HuH-7 (cell line): ENCODE results near the gene DDX20.
"Not testable (repeated sequence)": the region's sequence is repeated elsewhere in the genome, so short reads cannot be mapped to it uniquely, and the experiment has no call there.

Experiments
- DNase-seq: peaks from one replicate; pipeline ENCODE4 v3.0.0; 2011; ENCODE audit warnings: low spot score

DDX20 gene

DNA sequence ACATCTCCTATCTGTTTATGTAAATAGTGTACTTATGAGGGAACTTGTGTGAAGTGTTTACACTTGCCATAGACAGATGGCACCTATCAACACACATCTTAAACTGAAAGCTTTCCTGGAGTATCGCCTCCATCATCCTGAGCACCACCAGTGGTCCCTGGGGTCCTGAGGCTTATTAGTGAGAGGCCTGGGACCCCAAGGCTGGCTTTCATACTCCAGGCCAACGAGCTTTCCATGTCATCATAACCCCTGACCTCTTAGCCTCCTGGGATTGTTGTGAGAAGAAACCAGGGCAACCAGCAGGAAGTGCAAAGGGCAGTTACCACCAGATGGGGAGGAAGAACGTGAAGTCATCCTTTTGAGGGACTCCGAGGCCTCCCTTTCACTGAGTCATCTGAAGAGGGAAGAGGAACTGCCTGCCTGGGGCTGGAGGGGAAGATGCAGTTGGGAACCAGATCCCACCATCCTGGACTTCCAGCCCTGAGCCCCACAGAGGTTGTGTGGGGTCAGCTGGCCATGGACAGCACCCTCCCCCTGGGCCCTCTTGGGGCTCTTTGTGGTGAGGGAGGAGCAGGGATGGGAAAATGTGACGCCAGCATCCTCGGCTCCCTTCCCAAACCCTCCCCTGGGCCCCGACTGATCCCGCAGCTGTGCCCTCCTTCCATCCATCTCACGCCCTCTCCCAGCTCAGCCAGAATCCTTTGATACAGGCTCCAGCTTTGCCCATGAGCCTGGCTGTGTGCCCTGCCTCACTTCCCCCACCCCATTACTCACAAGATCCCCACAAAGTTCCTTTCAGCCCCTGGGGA is 22.3 kb upstream of the DDX20 start:
- peak; percentile 37 for DNase-seq

- DNase-seq: no peak
Measured at GRCh38 chr1:111733992-111734341, 21.7 kb upstream of the DDX20 start.

- no peak for DNase-seq
Measured at GRCh38 chr1:111734426-111734825, 21.3 kb upstream of the DDX20 start.

GRCh38 chr1:111734856-111735255 is 20.8 kb upstream of the DDX20 start:
- DNase-seq: no peak

DNA sequence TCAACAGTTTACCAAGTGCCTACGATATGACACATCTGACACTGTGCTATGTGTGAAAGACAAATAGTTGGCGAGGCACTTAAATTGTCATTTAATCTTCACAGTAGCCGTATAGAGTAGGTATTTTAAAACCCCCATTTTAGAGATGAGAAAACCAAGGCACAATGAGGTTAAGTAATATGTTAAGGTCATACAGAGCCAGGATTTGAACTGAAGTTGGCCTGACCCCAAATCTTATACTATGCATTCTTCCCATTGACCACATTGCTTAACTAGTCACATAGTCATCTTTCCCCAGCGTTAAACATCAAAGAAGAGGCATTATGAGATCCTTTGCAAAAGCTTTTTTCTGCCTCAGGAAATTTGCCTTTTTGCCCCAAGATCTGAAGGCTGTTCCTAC is 20.4 kb upstream of the DDX20 start:
- DNase-seq: no peak

- no peak for DNase-seq
Measured at GRCh38 chr1:111735858-111736544, 19.7 kb upstream of the DDX20 start.

GRCh38 chr1:111736548-111737215 is 19.0 kb upstream of the DDX20 start:
- DNase-seq: no peak

DNA sequence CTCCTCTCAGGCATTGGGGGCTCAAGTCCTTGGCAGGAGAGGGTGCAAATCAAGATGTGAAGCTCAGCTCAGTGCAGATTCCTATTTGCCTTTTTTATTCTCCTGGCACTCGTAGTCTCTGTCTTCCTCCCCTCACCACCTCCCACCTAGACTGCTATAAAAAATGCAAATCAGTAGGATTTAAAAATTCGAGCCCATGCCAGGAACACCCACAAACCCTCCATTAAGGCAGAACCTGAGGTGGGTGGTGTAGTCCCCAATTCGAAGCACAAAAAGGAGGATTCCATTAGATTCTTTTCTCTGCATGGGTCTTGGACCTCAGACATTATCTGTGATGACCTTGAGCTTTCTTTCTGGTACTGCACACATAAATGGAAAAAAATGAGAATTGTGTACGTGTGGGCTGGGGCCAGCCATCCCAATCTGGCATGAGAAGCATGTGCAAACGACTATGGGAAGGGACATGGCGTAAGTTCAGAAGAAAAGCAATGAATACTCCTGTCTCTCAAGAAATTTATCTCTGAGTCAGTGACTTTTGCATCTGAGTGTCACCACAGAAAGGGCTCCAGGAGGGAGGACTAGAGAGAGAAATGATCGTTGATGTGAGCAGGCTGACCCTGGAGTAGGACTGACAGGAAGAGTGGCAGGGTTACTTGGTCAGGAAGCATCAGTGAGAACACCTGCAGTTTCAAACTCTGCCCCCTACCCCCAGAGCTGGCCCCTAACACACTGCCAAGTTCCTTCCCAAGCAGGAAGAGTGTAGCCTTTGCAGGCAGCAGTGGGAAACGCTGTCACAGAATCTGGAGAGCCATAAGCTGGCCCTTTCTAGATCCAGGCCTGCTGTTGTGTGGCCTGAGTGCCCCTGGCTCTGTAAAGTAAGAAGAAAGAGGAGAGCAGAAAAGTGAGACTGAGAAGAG is 18.2 kb upstream of the DDX20 start:
- DNase-seq: no peak

DNA sequence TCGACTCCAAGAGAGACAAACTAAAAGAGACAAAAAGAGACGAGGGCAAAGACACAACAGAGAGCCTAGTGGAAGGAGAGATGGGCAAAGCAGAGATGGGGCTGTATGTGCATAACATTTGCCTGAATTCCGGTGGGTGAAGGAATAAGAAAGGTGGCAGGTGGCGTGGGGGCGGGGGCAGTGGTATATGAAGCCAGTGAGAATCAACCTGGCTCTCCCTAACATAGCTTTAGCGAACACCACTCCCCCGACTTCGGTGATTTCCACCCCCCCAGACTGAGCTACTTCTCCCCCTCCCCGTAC is 17.6 kb upstream of the DDX20 start:
- DNase-seq: no peak

DNA sequence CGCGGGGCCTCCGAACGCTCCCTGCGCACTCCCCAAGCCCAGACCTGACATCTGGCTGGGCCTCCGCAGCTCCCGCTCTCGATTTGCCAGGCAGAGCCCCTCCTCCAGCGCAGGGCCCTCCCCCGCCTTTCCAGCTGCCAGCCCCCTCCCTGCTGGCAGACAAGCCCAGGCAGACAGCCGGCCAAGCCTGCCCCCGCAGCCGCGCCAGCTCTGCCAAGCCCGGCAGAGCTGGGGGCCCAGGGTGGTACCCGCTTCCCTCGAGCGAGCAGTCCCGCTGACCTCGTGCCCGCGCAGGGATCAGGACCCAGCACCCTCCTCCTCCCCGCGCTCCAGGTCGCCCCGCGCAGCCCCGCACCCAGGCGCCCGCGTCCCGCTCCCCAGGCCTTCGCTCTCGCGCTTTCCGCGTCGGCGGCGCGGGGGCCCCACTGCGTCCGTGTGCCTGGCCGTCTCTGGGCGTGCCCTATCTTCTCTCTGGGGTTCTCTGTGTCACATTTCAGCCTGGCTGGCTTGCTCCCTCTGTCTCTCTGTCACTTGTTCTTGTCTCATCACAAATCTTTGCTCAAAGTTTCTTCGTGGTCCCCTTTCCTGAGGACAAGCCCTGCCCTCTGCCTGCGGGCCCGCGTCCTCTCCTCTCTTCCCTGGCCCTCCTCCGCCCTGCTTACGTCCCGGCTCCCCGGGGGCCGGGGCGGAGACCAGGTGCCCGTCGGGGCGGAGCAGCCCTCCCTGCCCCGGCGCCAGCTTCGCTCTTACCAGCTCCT is 17.1 kb upstream of the DDX20 start:
- peak; percentile 44 for DNase-seq

GRCh38 chr1:111739194-111739924 is 16.3 kb upstream of the DDX20 start, which contains the start of gene INKA2:
INKA2 (minus strand) TSS chr1:111739395; CDS start chr1:111739242, 153 bp downstream.
- peak; percentile 90 for DNase-seq

GRCh38 chr1:111739925-111740765 is 15.6 kb upstream of the DDX20 start:
- DNase-seq: peak; percentile 68

DNA sequence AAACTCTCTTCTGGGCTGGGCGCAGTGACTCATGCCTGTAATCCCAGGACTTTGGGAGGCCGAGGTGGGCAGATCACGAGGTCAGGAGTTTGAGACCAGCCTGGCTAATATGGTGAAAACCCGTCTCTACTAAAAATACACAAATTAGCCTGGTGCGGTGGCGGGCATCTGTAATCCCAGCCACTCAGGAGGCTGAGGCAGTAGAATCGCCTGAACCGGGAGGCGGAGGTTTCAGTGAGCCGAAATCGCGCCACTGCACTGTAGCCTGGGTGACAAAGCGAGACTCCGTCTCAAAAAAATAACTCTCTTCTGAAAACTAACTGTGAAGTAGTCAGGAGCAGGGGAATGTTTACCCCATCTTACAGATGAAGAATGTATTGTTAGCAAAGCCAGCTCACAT is 13.4 kb upstream of the DDX20 start:
- not testable (repeated sequence) for DNase-seq

GRCh38 chr1:111742938-111743549 is 12.7 kb upstream of the DDX20 start:
- DNase-seq: no peak

DNA sequence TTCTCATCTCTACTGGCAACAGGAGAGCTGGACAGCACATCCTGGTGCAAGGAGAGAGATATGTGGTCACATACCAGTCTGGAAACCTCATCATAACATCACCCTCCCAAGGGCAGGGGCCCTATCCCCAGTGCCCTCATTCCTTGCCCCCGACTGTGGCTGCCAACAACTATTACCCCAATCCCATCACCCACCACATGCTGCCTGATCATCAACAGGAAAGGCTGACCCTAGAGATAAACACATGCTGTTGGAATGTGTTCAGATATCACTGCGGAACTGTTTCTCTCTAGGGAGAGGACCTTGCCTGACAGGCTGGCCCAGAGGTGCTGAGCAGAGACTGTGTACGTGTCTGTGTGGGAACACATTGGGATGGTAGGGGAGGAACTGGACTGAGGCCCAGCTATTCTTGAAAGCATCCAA is 12.0 kb upstream of the DDX20 start:
- DNase-seq: no peak

DNA sequence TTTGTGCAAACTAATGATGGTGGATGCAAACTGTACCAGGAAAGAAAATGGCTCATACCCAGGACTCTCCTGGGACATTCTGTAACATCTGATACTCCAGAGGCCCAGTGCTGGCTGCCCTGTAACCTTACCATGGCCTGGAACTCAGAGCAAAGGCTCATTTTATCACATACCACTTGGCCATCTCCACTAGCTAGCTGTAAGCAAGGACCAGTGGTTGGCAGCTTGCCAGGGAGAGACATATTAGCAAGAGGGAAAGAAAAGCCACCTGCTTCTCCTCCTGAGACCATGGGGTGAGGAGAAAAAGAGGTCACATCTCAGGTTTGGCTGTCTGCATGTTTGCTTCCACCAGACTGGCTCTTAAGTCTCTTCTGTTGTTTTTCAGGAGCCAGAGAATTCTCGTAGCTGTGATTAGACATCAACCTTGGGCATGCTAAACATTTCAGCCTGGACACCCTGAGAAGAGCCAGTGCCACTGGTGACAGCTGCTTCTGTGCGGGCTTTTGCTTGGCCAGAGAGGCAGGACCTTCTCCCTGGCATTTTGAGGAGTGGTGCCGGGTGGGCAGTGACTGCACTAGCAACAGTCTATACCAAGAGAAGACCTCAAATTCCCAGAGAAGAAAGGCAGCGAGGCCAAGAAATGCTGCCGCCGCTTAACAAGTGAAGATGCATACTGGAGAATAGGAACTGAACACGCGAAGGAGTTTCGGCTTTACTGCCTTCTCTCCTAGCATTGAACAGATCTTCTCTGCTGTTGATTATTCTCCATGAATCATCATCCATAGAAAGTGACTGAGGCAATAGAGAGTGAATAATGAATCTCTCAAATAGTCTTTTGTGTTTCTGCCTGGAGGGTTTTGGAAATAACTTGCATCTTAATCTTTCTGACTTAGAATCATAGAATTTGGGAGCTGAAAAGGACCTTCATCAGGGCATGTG is 9.8 kb upstream of the DDX20 start:
- no peak for DNase-seq

DNA sequence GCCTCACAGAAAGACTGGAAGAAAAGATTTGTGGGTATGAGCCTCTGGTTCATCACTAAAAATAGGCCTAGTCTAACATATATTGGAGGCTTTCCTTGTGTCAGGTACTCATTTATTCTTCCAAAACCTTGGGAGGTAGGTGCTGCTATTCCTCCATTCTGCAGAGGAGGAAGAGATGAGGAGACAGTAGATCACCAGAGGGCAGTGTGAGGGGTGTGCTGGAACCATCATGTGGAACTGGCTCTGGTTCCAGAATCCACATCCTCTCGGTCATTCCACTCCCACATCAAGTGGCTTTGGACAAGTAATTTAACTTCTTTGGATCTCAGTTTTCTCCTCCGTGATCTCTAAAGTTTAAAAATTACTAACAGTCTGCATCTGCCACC is 9.1 kb upstream of the DDX20 start:
- DNase-seq: no peak

GRCh38 chr1:111747282-111747734 is 8.4 kb upstream of the DDX20 start:
- DNase-seq: peak; percentile 81
